Neuron (in vitro differentiated cells): Measurements from ENCODE around the gene ADAMTS17.

ENCODE experiments used
- H2AFZ ChIP-seq: one replicate; pipeline ENCODE4 v1.6.1; 2013; ENCODE audit warnings: low read depth, mild to moderate bottlenecking, inconsistent platforms, low read length, moderate library complexity
- H3K27me3 ChIP-seq: one replicate; pipeline ENCODE4 v1.6.1; 2013; ENCODE audit warnings: low read length; ENCODE audit not compliant: insufficient read depth
- H3K36me3 ChIP-seq: one replicate; pipeline ENCODE4 v1.6.1; 2013; ENCODE audit warnings: low read length; ENCODE audit not compliant: insufficient read depth
- H3K4me1 ChIP-seq: one replicate; pipeline ENCODE4 v1.6.1; 2013; ENCODE audit warnings: low read length; ENCODE audit not compliant: insufficient read depth
- H3K4me3 ChIP-seq: 2 replicates; pipeline ENCODE4 v1.5.1; 2013; ENCODE audit warnings: mild to moderate bottlenecking, low read length, moderate library complexity
- H3K9me3 ChIP-seq: one replicate; pipeline ENCODE4 v1.6.1; 2013; ENCODE audit warnings: low read length

ADAMTS17 gene

GRCh38 chr15:100125401-100126191 lies 216.2 kb downstream of the ADAMTS17 start:
- no peaks in the 10 kb centered on the region for H3K36me3 ChIP-seq

GRCh38 chr15:100124936-100125335 lies 216.8 kb downstream of the ADAMTS17 start:
- Histone ChIP-seq H2AFZ (no peak overlapping the region), H3K9me3 (no peaks in the 10 kb centered on the region), H3K27me3 (peaks cover 10% of the 10 kb centered on the region), H3K36me3 (no peaks in the 10 kb centered on the region), H3K4me1 (no peaks in the 10 kb centered on the region), H3K4me3 (no peak overlapping the region)

More at GRCh38 chr15:100125401-100126191, 216.2 kb downstream of the ADAMTS17 start:
- Histone ChIP-seq H3K27me3 (peaks cover 10% of the 10 kb centered on the region), H3K9me3 (no peaks in the 10 kb centered on the region), H3K4me1 (no peaks in the 10 kb centered on the region), H2AFZ (no peak overlapping the region), H3K4me3 (no peak overlapping the region)

- no peaks in the 10 kb centered on the region for H3K36me3 ChIP-seq
- H2AFZ ChIP-seq = no peak overlapping the region
- H3K4me3 ChIP-seq = no peak overlapping the region
- peaks cover 10% of the 10 kb centered on the region for H3K27me3 ChIP-seq
- H3K4me1 ChIP-seq = no peaks in the 10 kb centered on the region
- no peaks in the 10 kb centered on the region for H3K9me3 ChIP-seq
Observed at GRCh38 chr15:100124361-100124760, 217.4 kb downstream of the ADAMTS17 start.

GRCh38 chr15:100123611-100124010 lies 218.2 kb downstream of the ADAMTS17 start:
- no peak overlapping the region for H2AFZ ChIP-seq
- H3K27me3 ChIP-seq = peaks cover 10% of the 10 kb centered on the region
- no peak overlapping the region for H3K4me3 ChIP-seq
- no peaks in the 10 kb centered on the region for H3K36me3 ChIP-seq
- no peaks in the 10 kb centered on the region for H3K4me1 ChIP-seq
- H3K9me3 ChIP-seq = no peaks in the 10 kb centered on the region

GRCh38 chr15:100121285-100121684 lies 220.5 kb downstream of the ADAMTS17 start:
- H3K36me3 ChIP-seq = no peaks in the 10 kb centered on the region
- no peak overlapping the region for H3K4me3 ChIP-seq
- no peak overlapping the region for H2AFZ ChIP-seq
- H3K9me3 ChIP-seq = no peaks in the 10 kb centered on the region
- no peaks in the 10 kb centered on the region for H3K4me1 ChIP-seq
- peaks cover 8% of the 10 kb centered on the region for H3K27me3 ChIP-seq

- Histone ChIP-seq H3K27me3 (peaks cover 3% of the 10 kb centered on the region), H3K4me1 (no peaks in the 10 kb centered on the region), H3K4me3 (no peak overlapping the region), H3K9me3 (no peaks in the 10 kb centered on the region), H2AFZ (no peak overlapping the region), H3K36me3 (no peaks in the 10 kb centered on the region)
Observed at GRCh38 chr15:100120111-100120510, 221.7 kb downstream of the ADAMTS17 start.

GRCh38 chr15:100118546-100118945 lies 223.2 kb downstream of the ADAMTS17 start:
- Histone ChIP-seq H3K36me3 (no peaks in the 10 kb centered on the region), H3K4me3 (no peak overlapping the region), H3K27me3 (no peaks in the 10 kb centered on the region), H3K4me1 (no peaks in the 10 kb centered on the region), H2AFZ (no peak overlapping the region), H3K9me3 (no peaks in the 10 kb centered on the region)

- H3K4me1 ChIP-seq = no peaks in the 10 kb centered on the region
- H3K4me3 ChIP-seq = no peak overlapping the region
- no peak overlapping the region for H2AFZ ChIP-seq
- no peaks in the 10 kb centered on the region for H3K36me3 ChIP-seq
- no peaks in the 10 kb centered on the region for H3K27me3 ChIP-seq
- H3K9me3 ChIP-seq = no peaks in the 10 kb centered on the region
Observed at GRCh38 chr15:100116416-100117190, 225.2 kb downstream of the ADAMTS17 start.

- Histone ChIP-seq H2AFZ (no peak overlapping the region), H3K27me3 (no peaks in the 10 kb centered on the region), H3K4me3 (no peak overlapping the region), H3K36me3 (no peaks in the 10 kb centered on the region), H3K9me3 (no peaks in the 10 kb centered on the region), H3K4me1 (no peaks in the 10 kb centered on the region)
Observed at GRCh38 chr15:100115711-100116090, 226.1 kb downstream of the ADAMTS17 start.

- H2AFZ ChIP-seq = no peak overlapping the region
Observed at GRCh38 chr15:100115066-100115710, 226.6 kb downstream of the ADAMTS17 start.

GRCh38 chr15:100114571-100114970 lies 227.2 kb downstream of the ADAMTS17 start:
- no peak overlapping the region for H2AFZ ChIP-seq
- no peaks in the 10 kb centered on the region for H3K9me3 ChIP-seq
- H3K4me3 ChIP-seq = no peak overlapping the region
- H3K27me3 ChIP-seq = no peaks in the 10 kb centered on the region
- no peaks in the 10 kb centered on the region for H3K36me3 ChIP-seq
- H3K4me1 ChIP-seq = no peaks in the 10 kb centered on the region

More at GRCh38 chr15:100115066-100115710, 226.6 kb downstream of the ADAMTS17 start:
- no peaks in the 10 kb centered on the region for H3K27me3 ChIP-seq
- no peaks in the 10 kb centered on the region for H3K36me3 ChIP-seq
- H3K9me3 ChIP-seq = no peaks in the 10 kb centered on the region
- H3K4me1 ChIP-seq = no peaks in the 10 kb centered on the region
- H3K4me3 ChIP-seq = no peak overlapping the region

GRCh38 chr15:100114100-100114499 lies 227.7 kb downstream of the ADAMTS17 start:
- H2AFZ ChIP-seq = no peak overlapping the region
- H3K4me3 ChIP-seq = no peak overlapping the region
- no peaks in the 10 kb centered on the region for H3K36me3 ChIP-seq
- H3K27me3 ChIP-seq = no peaks in the 10 kb centered on the region
- no peaks in the 10 kb centered on the region for H3K4me1 ChIP-seq
- no peaks in the 10 kb centered on the region for H3K9me3 ChIP-seq
